CMK (cell line): ENCODE results near the gene CACNA2D1.

Experiments
- DNase-seq: peaks from one replicate; pipeline ENCODE4 v3.0.0-alpha.2; 2010; ENCODE audit warnings: low read depth

CACNA2D1 gene

DNA sequence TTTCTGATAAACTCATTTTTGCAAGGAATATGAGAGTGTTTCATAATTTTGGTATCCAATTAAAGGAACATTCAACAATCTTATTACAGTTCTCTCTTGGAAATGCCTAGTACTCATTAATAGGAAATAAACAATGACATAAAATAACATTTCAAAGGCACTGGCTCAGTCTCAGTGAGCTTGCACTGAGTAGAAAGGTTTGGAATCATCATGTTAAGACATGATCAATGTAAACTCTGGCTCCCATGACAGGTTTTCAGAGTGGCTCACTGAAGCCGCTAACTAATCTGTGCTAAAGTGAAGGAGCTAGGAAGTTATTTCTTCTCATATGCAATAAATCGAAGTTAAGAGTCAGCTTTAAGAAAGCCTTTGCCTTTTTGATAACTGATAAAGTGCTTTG lies 470.5 kb downstream of the CACNA2D1 start:
- DNase-seq, result no peak

- no peak for DNase-seq
These were observed 483.6 kb downstream of the CACNA2D1 start for GRCh38 chr7:81960026-81960425.

GRCh38 chr7:81957517-81957916 lies 486.1 kb downstream of the CACNA2D1 start:
- DNase-seq, result no peak

DNA sequence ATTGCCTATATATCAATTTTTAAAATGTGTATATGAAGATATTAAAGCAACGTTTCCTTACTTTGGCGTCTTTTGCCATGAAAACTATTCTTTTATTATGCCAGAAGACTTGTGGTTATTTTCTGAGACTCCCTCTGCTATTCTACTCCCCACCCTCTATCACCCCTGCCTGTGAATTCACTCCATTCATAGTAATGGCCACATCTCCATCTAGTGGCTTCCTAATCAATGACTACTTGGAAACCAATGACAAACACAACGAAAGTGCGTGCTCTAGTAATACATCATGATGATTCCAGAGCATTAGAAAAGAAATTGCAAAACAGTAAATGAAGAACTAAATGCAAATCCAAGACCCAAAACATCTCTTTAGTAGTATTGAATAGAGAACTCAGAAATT lies 487.1 kb downstream of the CACNA2D1 start:
- no peak for DNase-seq

DNA sequence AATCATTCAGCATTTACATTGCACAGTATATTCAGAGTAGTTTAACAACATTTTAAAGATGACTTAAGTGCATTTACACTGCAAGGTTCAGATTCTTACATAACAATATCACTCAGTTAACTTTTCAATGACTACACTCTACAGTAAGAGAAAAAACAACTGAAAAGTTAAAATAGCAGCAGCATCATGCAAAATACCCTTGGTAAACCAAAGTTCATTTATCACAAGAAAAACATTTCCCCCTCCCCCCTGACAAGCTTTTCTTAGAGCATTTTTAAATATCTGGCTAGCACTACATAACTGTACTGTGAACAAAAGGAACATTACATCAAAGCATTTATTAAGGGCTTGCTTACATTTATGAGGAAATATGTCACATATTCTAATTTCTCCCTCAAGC lies 494.3 kb downstream of the CACNA2D1 start:
- no peak for DNase-seq

DNA sequence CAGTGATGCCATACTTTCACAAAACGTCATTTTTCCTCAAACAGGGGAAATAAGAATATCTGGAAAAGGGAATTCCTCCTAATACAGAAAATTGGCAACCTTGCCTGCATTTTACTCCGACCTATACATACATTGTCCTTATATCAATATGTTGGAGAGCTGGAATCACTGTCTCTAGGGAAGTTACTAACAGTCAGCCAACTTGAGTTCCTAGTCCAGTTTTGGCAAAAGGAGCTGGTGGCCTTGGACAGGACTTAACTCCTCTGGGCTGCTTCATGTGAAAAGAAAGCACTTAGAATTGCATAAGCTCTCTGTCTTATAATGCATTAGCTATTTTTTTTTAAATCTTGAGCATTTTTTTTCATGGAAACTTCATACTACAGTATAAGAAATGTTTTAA lies 499.5 kb downstream of the CACNA2D1 start:
- no peak for DNase-seq

DNA sequence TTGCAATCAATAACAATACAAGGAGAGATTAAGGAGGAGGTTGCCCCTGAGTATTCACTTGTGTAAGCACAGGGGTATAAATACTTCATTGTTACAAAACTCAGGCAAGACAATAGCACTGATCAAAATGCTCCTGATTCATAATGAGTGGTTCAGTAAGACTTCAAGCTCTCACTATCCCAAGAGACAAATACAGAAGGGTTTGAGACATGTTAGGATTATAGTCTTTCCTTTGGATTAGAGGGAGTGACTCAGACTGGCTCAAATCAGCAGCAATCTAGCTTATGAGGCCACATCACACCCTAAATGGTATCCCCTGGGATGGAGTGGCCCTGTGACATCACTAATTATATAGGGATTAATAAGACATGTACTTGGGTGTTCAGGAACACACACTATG lies 506.5 kb downstream of the CACNA2D1 start:
- no peak for DNase-seq

- DNase-seq, result no peak
These were observed 508.8 kb downstream of the CACNA2D1 start for GRCh38 chr7:81934596-81935301.

DNA sequence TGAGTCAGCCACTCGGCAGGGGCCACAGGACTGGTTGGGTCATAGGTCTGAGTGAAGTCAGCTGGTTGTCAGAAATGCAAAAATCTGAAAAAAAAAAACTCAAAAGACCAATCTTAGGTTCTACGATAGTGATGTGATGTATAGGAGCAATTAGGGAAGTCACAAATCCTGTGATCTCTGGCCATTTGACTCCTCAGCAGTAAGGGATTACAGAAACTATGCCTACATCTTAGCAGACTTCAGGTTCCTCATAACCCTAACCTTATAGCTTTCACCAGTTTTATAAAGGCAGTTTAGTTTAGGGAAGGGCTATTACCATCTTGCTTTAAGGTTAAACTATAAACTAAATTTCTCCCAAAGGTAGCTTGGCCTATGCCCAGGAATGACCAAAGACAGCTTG lies 510.6 kb downstream of the CACNA2D1 start:
- no peak for DNase-seq

DNA sequence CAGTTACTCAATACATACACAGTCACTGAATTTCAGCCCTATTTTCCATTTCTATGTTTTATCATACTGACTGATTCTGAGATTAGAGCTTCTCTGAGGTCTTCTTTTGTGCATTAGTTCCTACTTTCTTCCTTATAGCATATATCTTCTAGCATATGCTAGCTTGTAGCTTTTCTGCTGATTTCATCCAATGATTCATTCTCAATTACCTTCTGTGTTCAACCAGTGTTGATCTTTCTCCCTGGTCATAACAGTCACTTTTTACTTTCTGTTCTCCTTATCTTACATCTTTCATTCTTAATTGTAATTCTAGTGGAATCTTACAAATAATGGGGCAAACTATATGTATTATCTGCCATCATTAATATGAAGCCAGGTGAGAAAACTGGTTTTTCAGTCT lies 514.2 kb downstream of the CACNA2D1 start:
- DNase-seq, result no peak

- no peak for DNase-seq
These were observed 517.4 kb downstream of the CACNA2D1 start for GRCh38 chr7:81926154-81926553.

GRCh38 chr7:81925530-81925929 lies 518.0 kb downstream of the CACNA2D1 start:
- DNase-seq, result no peak

- DNase-seq, result no peak
These were observed 519.1 kb downstream of the CACNA2D1 start for GRCh38 chr7:81924494-81924893.

GRCh38 chr7:81919494-81919893 lies 524.1 kb downstream of the CACNA2D1 start:
- DNase-seq, result no peak

- no peak for DNase-seq
These were observed 535.4 kb downstream of the CACNA2D1 start for GRCh38 chr7:81908220-81908619.

GRCh38 chr7:81903115-81903514 lies 540.5 kb downstream of the CACNA2D1 start:
- DNase-seq, result no peak

GRCh38 chr7:81902536-81902935 lies 541.0 kb downstream of the CACNA2D1 start:
- DNase-seq, result no peak
